Hematopoietic multipotent progenitor cell treated with erythropoietin and hydrocortisone succinate and interleukin-3 and kit ligand, for 8 days (in vitro differentiated cells): ENCODE results near the gene ASAP2.

ENCODE experiments used
- DNase-seq: peaks from one replicate; pipeline ENCODE4 v3.0.0-alpha.2; 2015

Gene ASAP2

GRCh38 chr2:9232166-9232479 is 25.5 kb downstream of the ASAP2 start:
- no peak for DNase-seq

DNA sequence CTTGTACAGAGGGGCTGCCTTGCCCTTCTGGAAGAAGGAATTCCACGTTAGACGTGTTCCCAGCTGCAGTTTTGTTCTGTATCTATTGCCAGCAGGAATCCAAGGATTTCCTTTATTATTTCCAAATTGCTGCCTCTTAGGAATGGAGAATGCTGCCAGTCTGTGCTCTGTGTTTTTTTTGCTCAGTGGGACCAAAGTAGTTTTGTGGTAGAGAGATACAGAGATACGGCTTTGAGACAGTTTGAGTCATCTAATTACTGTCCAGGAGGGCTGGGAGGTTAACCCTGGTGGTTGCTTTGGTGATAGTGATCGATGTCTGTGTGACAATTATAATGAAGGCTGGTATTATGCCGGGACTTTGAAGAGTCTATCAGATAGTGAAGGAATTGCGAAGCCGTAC is 26.3 kb downstream of the ASAP2 start:
- DNase-seq, result no peak

DNA sequence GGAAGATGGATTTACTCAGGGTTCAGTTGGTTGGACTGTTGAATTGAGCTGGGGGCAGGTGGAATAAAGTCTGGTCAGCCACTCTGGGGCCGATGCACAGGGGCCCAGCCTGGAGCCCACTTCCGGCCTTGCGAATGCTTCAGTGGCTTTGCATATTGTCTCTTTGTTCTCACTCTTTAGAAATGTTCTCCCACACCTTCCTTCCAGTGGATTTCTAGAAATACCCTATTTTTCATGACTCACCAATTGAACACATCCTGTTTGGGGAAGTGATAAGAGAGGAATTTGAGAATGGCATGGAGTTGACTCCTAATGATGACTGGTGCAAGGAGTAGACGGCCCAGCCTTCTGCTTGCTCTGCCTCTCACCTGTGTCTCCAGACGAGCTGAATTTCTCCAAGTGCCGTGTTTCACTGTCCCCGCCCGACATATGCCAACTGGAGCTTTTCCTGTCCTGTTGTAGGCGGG is 28.1 kb downstream of the ASAP2 start:
- DNase-seq, result no peak

DNA sequence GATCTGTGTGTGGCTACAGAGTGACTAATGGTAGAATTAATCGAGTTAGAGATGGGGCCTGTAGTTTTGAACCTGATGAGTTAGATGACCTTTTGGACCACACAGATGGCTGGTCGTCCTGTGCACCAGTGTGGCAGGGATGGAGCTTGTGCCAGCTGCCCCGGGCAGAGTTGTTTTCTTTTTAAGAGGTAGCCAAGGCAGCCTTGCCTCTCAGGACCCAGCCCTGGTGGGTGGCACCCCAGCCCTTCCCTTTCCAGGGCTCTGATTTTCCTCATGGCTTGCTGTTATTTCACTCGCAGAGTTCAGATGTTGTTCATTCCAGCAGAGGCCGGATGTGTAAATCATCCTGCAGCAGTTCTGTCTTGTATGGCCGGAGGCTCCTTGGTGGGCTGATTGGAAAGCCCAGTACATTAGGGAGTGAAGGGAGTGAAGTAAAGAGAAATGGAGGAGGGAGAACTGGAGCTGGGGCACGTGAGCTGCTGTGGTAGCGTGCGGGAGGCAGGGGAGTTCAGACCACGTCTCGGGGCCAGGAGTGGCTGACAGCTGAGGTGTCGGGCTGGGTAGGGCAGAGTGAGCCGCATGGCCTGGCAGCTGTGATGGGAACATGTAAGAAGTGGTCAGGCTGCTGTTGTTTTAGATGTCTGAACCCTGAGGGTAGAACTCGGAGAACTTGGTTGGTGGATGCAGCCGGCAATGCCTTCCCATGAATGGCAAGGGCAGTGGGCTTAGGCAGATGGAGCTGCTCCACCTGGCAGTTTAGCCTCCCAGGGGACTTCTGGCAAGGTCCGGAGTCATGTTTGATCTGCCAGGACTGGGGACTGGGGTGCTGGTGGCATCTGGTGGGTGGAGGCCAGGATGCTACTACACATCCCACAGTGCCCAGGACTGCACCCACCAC is 28.8 kb downstream of the ASAP2 start:
- DNase-seq, result no peak

GRCh38 chr2:9236045-9236344 is 29.4 kb downstream of the ASAP2 start:
- DNase-seq, result no peak

DNA sequence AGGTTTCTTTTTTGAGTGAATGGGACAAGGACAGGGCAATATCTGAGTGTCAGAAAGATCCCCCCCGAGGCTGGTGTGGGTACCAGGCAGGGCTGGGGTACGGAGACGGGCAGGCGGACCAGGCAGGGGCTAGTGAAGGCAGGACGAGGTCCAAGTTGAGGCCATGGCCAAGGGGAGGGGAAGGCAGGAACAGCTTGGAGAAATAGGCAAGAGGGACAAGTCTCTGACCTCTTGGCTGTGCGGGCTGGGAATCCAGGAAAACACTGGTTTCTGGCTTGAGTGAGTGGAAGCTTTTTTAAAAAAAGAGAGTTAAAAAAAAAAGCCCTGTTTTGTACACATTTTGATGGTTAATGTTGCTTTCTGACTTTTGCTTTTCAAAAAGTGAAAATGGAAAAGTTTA is 30.3 kb downstream of the ASAP2 start:
- DNase-seq, result no peak

DNA sequence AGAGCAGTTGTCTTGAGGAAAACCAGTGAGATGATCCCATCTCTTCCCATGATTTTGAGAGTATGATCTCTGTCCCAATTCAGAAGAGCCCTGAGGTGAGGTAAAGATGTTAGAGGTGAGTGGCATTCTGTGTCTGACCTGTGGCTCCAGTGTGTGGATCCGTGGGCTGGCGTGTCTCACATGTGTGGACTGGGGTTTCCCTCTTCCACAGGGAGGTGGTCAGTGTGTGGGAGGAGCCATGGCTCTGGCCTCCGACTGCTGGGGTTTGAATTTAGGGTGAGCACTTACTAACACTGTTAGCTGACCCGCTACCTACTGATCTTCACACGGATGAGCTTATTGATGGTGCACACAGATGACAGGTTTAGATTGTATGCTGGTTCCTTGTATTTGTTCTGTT is 31.2 kb downstream of the ASAP2 start:
- DNase-seq, result no peak

DNA sequence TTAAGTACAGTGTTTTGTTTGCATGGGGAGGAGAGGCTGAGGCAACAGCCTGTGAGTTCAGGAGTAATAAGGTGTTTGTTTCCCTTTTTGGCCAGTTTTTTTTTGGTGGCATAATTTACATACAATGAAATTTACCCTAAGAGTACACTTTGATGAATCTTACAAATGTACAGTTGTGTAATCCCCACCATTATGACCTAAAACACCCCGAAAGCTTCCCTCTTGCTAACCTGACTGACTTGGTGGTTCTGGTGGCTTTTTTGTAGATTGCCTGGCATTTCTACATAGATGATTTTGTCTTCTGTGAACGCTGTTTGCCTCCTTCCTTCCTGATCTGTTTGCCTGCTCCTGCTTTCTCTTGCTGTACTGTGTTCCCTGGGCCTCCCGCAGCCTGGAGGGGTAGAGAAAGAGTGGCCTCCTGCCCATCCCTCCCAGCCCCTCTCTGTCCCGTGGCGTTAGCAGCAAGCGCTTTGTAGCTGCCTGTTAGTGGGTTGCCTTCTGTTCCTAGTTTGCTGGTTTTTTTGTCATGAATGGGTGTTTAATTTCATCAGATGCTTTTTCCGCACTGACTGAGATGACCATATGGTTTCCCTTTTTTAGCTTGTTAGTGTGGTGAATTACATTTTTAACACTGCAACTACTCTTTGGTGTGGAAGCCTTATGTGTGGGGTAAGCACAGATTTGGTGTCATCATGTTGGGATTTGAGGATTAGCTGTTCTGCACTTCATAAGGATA is 32.1 kb downstream of the ASAP2 start:
- DNase-seq, result no peak

DNA sequence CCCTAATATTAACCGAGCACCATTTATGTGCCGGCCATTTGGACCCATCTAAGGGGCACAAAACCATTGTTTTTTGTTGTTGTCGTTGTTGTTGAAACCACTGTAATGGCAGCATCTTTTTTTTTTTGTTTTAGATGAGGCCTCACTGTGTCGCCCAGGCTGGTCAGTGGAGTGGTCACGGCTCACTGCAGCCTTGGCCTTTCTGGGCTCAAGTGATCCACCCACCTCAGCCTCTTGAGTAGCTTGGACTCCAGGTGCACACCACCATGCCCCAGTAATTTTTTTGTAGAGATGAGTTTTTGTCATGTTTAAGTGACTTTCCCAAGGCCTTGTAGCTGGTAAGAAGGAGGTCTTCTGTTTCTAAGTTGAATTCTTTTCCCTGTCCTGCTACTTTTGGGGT is 33.0 kb downstream of the ASAP2 start:
- DNase-seq, result no peak

GRCh38 chr2:9240745-9241144 is 34.1 kb downstream of the ASAP2 start:
- DNase-seq, result no peak

GRCh38 chr2:9241233-9241632 is 34.6 kb downstream of the ASAP2 start:
- DNase-seq, result no peak

DNA sequence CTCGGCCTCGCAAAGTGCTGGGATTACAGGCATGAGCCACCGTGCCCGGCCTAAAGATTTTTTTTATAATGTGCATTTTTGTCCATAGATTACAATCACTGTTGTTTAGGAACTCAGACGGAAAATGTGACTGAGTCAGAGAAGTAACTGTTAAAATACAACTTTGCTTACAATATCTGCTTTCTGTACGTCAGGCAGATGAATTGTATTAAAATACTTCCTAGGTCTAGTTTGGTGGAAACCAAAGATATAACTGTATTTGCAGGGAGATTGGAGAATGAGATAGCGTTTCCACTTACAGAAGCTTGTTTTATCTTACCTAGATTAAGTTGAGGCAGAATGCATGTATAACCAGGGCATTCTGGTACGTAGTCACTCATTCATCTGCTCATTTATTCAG is 36.7 kb downstream of the ASAP2 start:
- DNase-seq, result no peak

DNA sequence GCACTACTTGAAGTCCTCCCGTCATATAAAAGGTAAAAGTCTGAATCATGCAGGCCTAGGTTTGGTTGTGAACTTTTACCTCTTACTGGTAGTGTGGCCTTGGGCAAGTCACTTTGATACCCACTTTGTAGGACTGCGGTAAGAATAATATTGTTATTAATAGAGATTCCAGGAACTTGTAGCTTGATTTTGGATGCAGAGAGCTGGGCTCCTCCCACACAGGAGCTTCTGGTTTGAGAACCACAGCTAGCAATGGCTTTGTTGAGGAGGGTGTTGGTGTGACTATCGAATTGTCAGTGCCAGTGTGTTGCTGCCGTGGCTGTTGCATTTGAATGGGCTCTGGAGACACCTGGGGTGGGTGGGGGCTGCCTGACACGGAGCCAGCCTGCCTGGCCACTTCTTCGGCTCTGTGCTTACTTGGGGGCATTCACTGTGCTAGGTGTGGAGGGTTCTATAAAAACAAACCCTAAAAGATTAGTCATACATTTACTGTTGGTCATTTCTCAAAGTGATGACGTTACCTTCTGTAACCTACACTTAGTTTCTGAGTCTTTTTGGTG is 38.5 kb downstream of the ASAP2 start:
- DNase-seq, result no peak

GRCh38 chr2:9247177-9247576 is 40.6 kb downstream of the ASAP2 start:
- no peak for DNase-seq

- no peak for DNase-seq
These were observed 41.2 kb downstream of the ASAP2 start for GRCh38 chr2:9247786-9248185.

GRCh38 chr2:9248363-9248762 is 41.8 kb downstream of the ASAP2 start:
- DNase-seq, result no peak

- no peak for DNase-seq
These were observed 42.6 kb downstream of the ASAP2 start for GRCh38 chr2:9249020-9249800.

DNA sequence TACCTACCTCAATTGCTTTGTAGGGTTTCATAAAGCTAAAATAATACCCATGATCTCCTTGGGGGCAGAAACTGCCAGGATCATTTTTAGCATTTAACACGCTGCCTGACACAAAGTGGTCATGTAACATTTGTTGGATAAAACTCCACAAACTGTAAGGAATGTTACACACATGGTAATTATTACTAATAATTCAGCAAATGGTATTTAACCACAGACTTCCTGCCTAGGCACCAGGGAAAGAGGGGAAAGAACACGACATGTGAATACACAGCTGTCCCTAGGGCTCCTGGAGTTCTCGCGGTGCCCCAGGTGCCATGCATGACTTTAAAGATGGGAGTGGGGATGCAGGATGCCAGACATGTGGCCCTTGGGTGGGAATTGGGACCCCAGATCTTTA is 43.5 kb downstream of the ASAP2 start:
- DNase-seq, result no peak

DNA sequence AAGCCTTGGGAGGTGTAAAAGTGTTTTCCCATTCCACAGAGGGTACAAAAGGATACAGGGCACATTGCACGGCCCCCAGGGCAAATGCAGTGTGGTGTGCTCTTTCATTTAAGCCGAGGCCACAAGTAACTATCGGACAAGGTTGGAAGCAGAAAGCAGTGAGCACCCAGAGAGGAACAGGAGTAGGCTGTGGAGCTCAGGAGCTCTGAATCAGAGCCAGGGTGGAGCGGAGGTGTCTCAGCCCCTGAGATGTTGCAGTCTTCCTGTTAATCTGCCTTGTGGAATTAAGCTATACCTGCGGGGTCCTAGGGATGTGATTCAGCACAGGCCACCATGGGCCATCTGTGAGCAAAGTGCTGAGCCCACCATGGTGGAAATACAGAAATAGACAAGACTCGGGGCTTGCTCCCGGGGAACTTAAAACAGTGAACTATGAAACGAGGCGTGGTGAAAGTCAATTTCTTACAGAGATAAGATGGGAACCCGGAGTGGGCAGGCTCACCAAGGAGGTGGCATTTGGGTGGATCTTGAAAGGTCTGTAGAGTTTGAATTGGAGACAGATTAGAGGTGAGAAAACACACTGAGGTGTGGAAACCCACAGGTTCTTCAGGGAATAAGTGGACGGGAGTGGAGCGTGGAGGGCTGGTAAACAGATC is 44.0 kb downstream of the ASAP2 start:
- no peak for DNase-seq

DNA sequence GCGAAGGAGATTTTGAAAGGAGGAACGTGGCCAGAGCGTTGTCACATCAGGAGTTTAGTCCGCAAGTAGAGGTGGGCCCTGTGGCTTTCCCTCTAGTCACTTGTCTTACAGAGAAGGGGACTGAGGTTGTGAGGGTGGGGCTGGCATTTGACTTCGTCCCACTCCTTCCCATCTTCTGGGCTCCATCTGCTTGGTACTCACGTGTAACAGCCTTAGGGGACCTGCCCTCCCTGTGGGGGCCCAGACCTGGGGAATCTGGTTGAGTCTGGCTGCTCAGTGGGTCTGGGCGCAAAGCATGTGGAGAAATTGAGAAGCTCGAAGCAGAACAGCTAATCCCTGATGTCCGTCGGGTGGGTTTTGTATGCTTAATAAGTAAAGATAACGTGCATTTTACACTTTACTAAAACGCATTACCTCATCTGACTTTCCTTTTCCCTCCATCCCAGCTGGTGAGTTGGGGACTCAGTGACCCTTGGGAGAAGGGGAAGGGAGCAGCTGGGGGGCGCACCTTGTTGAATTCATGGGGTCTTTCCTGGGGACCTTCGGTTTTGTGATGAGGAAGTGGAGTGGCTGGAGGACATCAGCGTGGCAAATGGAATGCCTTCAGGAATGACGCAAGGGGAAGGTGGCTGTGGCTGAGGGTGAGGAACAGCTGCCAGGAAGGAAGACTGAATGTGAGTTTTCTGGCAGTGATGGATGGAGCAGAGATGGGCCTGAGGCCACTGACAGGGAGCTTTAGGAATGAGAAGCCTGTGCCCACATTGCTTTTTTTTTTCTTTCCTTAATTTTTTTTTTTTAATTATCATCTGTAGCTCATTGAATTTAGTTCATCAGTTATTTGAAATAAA is 44.8 kb downstream of the ASAP2 start:
- DNase-seq, result no peak

DNA sequence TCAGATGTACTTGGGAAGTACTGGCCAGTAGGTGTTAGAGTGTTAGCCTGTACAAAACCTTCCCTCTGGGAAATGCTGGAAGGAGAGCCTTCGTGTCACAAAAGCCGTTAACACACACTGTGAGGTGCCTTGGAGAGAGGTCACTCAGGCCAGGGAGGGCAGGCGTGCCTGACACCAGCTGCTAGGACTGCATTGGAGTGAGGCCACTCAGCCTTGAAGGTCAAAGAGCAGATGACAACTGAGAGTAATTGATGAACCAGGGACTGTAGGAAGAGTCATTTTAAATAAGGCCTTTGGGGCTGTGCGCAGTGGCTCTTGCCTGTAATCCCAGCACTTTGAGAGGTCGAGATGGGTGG is 45.4 kb downstream of the ASAP2 start:
- no peak for DNase-seq

DNA sequence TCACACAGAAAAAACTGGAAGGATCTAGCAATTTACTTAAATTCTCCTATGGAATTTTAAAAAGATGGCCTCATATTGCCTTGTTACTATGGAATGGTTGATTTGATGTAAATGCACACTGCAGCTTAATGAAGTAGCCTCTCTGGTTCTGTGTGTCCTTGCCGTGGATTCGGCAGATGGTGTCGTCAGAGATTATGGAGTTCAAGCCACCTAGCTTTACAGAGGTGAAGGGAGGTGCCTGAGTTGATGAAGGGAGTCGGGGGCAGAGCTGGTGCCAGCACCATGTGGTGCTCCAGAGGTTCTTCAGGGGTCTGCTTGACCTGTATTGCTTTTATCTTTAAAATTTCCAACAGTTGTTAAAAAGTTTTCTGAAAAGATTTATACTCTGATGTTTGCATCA is 48.8 kb downstream of the ASAP2 start:
- no peak for DNase-seq
